Coronary artery (tissue), 2 donors: ENCODE data around the gene RNF224.

ENCODE experiments used
- DNase-seq: peaks from one replicate; pipeline ENCODE4 v3.0.0-alpha.2; 2017; ENCODE audit warnings: low spot score
- H3K27ac ChIP-seq, 2 donors: fragments of 200-600 bp; sonication (generic); one replicate each; pipeline ENCODE4 v1.5.1; 2016 to 2019
- H3K4me3 ChIP-seq: fragments of 200-600 bp; sonication (generic); 2 replicates; pipeline ENCODE4 v1.5.1; 2016; ENCODE audit warnings: mild to moderate bottlenecking, moderate library complexity
- TF ChIP-seq, protein P1 (sequence below): fragments of 200-600 bp; sonication (generic); IDR thresholded peaks from one replicate; pipeline ENCODE4 v1.5.1; 2019; ENCODE audit warnings: antibody characterized with exemption

Gene RNF224

DNA sequence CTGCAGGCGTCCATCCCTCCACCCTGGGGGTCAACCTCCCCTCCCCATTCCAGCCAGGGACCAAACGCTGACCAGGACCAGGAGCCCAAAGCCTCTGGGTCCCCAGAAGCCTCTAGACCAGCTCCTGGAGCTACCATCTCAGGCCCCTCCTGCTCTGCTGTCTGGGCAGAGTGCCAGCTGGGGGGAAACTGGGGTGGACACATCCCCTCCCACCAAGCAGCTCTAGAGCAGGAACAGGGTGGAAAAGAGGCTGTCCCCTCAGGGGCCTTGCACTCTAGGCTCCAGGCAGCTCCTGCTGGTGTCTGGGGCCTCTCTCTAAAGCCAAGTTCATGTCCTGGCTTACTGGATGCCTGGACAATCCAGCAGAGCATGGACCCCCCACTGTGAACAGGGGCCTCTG is 34.4 kb upstream of the RNF224 start:
- Histone ChIP-seq H3K4me3 (no peak overlapping the region), H3K27ac (no peak overlapping the region)
- TF ChIP-seq, protein P1, sequence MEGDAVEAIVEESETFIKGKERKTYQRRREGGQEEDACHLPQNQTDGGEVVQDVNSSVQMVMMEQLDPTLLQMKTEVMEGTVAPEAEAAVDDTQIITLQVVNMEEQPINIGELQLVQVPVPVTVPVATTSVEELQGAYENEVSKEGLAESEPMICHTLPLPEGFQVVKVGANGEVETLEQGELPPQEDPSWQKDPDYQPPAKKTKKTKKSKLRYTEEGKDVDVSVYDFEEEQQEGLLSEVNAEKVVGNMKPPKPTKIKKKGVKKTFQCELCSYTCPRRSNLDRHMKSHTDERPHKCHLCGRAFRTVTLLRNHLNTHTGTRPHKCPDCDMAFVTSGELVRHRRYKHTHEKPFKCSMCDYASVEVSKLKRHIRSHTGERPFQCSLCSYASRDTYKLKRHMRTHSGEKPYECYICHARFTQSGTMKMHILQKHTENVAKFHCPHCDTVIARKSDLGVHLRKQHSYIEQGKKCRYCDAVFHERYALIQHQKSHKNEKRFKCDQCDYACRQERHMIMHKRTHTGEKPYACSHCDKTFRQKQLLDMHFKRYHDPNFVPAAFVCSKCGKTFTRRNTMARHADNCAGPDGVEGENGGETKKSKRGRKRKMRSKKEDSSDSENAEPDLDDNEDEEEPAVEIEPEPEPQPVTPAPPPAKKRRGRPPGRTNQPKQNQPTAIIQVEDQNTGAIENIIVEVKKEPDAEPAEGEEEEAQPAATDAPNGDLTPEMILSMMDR: no peak
- DNase-seq: no peak

DNA sequence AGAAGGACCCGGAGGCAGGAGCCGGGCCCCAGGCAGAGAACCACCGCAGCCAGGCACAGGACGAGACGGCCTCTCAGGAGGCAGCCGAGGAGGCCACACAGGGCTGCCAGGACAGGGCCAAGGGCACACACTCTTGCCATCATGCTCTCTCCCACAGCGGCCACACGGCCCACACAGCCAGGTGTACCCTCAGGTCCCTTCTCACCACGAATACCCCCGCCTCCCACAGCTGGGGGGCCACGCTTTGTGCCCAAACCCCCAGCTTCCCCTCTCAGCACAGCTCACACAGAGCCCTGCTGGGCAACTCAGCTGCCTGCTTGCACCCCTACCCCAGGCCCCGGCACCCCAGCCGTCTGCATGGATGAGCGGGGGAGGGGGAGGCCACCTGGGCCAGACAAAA is 33.5 kb upstream of the RNF224 start:
- TF ChIP-seq, protein P1: no peak
- Histone ChIP-seq H3K27ac (no peak overlapping the region), H3K4me3 (no peak overlapping the region)
- no peak for DNase-seq

DNA sequence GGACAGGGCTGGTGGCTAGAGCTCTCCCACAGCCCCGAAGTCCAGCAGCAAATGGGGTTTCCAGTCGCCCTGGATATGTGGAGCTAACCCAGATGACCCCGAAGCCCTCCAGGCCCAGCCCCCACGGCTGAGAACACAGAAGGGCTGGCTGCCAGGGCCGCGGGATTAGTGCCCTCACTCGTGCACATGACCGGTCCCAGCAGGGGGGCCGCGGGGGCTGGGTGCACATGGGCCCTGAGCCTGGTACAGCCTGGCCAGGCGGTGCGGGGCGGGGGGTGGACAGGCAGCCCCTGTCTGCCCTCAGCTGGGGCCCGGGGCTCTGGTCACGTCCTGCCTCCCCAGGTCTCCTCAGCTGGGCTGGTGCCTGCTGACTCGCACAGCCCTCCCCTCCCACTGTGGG is 32.9 kb upstream of the RNF224 start:
- TF ChIP-seq, protein P1: no peak
- Histone ChIP-seq H3K27ac (no peak overlapping the region), H3K4me3 (no peak overlapping the region)
- no peak for DNase-seq

DNA sequence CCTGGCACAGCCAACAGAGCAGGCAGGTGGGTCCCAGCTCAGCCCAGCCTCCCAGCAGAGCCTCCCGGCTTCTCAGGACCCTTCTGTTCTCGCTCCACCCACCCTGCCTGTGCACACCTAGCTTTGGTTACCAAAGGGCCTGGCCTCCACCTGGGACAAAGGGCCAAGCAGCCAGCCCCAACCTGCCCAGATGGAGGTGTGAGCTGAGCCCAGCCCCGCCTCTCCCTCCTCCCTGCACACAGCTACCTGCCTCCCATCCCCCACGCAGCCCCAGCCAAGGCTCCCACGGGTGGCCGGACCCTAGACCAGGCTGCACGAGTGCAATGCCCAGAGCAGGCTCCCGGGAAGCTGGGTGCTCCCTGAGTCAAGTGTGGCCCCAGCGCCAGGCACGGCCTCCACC is 32.4 kb upstream of the RNF224 start:
- no peak for DNase-seq
- H3K4me3 ChIP-seq: no peak overlapping the region
- TF ChIP-seq, protein P1: no peak
- H3K27ac ChIP-seq: no peak overlapping the region

DNA sequence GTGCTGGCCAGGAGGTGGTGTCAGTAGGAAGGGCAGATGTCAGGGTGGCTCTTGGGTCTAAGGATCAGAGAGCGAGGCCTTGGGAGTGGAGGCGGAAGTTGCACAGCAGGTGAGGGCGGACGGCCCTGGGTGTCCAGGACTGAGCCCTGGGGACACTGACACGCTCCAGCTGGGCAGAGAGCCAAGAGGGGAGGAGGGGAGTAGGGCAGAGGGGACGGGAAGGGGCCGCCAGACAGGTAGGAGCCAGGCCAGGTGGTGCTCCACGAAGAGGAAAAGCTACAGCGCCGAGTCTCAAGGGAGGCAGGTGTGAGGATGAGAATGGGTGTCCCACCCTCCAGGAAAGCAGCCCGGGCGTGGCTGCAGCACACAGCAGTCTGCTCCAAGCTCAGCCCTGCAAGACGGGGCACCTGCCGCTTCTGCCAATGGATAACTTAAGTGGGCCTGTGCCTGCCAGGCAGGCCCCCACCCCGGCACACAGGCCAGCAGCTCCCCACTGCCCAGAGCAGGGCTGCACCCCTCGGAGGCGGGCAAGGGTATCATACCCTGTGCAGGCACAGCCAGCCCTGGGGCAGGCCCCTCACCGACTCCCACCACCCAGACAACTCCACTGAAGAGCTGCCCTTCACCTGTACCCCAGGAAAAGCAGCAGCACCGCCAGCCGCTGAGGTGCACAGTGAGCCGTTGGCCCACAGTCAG is 31.6 kb upstream of the RNF224 start:
- no peak for DNase-seq
- TF ChIP-seq, protein P1: no peak
- Histone ChIP-seq H3K27ac (no peak overlapping the region), H3K4me3 (no peak overlapping the region)

DNA sequence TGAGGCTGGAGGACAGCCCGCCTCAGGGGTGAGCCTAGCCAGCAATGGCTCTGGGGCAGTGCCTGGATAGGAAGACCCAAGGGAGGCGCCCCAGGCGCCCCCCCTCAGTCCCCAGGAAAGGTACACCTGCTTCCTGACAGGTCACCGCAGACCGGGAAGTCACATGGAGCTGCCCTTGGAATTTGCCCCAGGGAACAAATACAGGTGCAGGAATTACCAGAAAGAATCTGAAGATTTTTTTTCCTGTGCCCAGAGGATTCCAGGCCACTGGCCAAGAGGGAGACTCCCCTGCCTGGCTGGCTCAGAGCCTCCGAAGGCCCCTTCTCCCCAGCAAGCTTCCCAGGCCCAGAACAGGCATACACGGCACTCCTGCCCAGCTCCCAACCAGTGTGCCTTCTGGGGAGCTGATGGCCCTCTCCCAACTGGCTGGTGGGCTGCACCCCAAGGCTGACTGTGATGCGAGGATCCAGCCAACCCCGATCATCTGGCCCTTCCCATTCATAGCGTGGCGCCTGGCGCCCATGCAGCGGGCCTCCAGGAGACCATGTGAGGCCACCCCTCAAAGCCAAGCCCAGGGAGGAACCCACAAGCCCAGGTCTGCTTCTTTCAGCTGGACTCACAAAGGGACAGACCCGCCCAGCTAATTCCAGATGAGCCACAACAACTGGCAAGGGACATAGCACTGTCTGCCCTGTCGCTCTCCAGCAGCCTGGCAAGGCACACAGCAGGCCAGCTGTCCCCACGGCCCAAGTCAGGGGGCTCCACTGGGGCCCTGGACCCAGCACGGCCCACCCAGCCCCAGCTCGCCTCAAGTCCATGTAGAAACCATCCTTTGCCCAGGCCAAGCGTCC is 29.0 kb upstream of the RNF224 start:
- Histone ChIP-seq H3K4me3 (peak overlapping the region; percentile 83), H3K27ac (no peak overlapping the region)
- DNase-seq: no peak
- TF ChIP-seq, protein P1: no peak

DNA sequence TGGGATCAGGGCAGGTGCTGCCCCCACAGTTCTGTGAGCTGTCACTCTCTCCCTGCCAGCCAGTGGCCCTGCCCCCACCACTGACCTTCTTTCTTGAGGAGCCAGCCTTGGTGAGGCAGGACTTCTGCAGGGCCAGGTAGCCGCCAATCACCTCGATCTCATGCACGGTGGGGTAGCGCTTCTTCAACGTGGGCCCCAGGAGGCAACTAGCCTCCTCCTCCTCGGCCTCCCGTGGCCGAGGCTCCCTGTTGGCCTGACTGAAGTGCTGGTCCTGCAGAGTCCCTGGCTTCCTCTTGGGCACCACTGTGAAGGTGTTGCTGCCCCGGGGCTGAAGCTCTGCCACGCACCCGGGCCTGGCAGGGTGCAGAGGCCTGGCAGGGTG is 28.4 kb upstream of the RNF224 start:
- no peak for DNase-seq
- Histone ChIP-seq H3K27ac (no peak overlapping the region), H3K4me3 (peak overlapping the region; percentile 83)
- TF ChIP-seq, protein P1: no peak
